Measurements from ENCODE around the gene CCDC50. TPM values are rescaled to one million over a fixed set of nuclear protein-coding genes. Genes with fewer than 3 reads are reported as not detected.

Gene CCDC50
- total and polyA plus RNA-seq, 2 of the 8 experiments (the other 6 are each of a cell fraction or from before 2014, with no cell fraction given) = 7.3 to 19.2 TPM

DNA sequence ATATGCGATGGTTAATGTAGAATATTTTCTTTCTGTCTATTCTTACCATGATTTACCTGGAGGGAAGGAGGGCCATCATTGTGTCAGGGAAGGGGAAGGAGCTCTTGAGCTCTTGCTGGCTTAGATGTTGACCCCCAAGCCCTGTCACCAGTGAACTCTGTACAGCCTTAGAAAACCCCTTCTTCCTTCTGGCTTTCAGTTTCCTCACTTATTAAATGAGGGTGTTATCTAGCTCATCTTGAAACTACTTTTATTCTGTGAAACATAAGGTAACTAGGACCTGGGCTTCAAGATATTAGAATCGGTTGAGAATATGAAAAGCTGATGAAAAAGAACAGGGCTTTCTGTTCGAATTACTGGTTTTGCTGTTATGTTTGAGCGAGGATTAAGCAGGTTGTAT, 26.2 kb downstream of the CCDC50 start:
- H3K4me2 ChIP-seq (ENCODE audit: insufficient read depth in 1 of 2, low read depth in 2 of 2, low read length in 2 of 2) = no peak overlapping the region
- 92 to 100% methylated on average over 1 to 4 of the region's 4 CpGs for WGBS, 2 experiments (ENCODE audit: extremely low coverage in 1 of 2, insufficient coverage in 1 of 2, insufficient read length in 1 of 2, insufficient replicate concordance in 2 of 2, low coverage in 1 of 2, low lambda C conversion rate in 2 of 2, missing lambda C conversion rate in 1 of 2)
- no peaks in the 10 kb centered on the region for H3K27me3 ChIP-seq (replicated peaks in 1 of 4; ENCODE audit: control insufficient read depth in 3 of 4, extremely low read depth in 1 of 4, insufficient read depth in 3 of 4, low read length in 3 of 4)
- no peak overlapping the region for H2AK5ac ChIP-seq (ENCODE audit: low read depth, low read length)
- no peak overlapping the region for H3K56ac ChIP-seq (replicated peaks; ENCODE audit: insufficient read length, low read depth, low read length)
- ChIA-PET POLR2A (ENCODE audit: partially characterized antibody) (interaction anchor here (1.0 kb wide), 1 partner anchor 11 kb away, joined by 3 read pairs; no protein-coding TSS in a partner anchor), CTCF (ENCODE audit: partially characterized antibody) (interaction anchor here (1.3 to 2.0 kb wide), 4 partner anchors 9 to 14 kb away, joined by 4 to 7 read pairs (median 6); no protein-coding TSS in a partner anchor)
- DNase-seq (ENCODE audit: low read depth in 1 of 2, low spot score in 2 of 2) (no peak), FAIRE-seq (no peak)
- H3K36me3 ChIP-seq (ENCODE audit: control insufficient read depth in 2 of 4, insufficient read depth in 4 of 4, low read length in 3 of 4) = peaks cover 0 to 4% (median 0%) of the 10 kb centered on the region in 4 experiments; a peak in 1 of 8 replicates
- no peaks in the 10 kb centered on the region for H3K79me1 ChIP-seq (ENCODE audit: low read depth, low read length)
- no peak overlapping the region for H2AFZ ChIP-seq (ENCODE audit: low read length)
- H3K23me2 ChIP-seq (ENCODE audit: low read depth, low read length) = no peaks in the 10 kb centered on the region
- H4K8ac ChIP-seq (ENCODE audit: extremely low read depth, insufficient read depth, low read length) = no peak overlapping the region
- no peak overlapping the region for H4K91ac ChIP-seq (replicated peaks; ENCODE audit: insufficient read length, low read length)
- no peaks in the 10 kb centered on the region for H4K20me1 ChIP-seq (replicated peaks in 1 of 2; ENCODE audit: control insufficient read depth in 1 of 2, insufficient read depth in 2 of 2, low read length in 2 of 2)
- H3K4me1 ChIP-seq (replicated peaks in 1 of 4; ENCODE audit: control insufficient read depth in 3 of 4, insufficient read depth in 4 of 4, low read length in 3 of 4) = peaks cover 0 to 6% (median 1%) of the 10 kb centered on the region in 4 experiments; a peak in 2 of 7 replicates
- H3K4me3 ChIP-seq (ENCODE audit: extremely low read depth in 1 of 4, insufficient read depth in 2 of 4, low read depth in 3 of 4, low read length in 4 of 4) = no peak overlapping the region
- no peak overlapping the region for H2BK20ac ChIP-seq (ENCODE audit: low read length)
- H3K79me2 ChIP-seq (ENCODE audit: control insufficient read depth in 1 of 2, insufficient read depth in 2 of 2, low read length in 2 of 2) = peaks cover 0 to 2% of the 10 kb centered on the region in 2 experiments; a peak in 1 of 4 replicates
- no peak overlapping the region for H3K27ac ChIP-seq (ENCODE audit: low read depth, low read length)
- H2BK5ac ChIP-seq (ENCODE audit: low read depth, low read length) = no peak overlapping the region
- H2BK15ac ChIP-seq (ENCODE audit: low read length) = no peak overlapping the region
- H3K14ac ChIP-seq (ENCODE audit: insufficient read length) = no peak overlapping the region
- H2BK12ac ChIP-seq (ENCODE audit: low read depth, low read length) = no peak overlapping the region
- no peak overlapping the region for H3K23ac ChIP-seq (ENCODE audit: insufficient read length)
- no peak overlapping the region for H3K4ac ChIP-seq (replicated peaks; ENCODE audit: insufficient read length, low read depth, low read length)
- no peaks in the 10 kb centered on the region for H3K9me3 ChIP-seq (ENCODE audit: insufficient read depth in 2 of 2, low read depth in 1 of 2, low read length in 1 of 2)
- no peak overlapping the region for H4K5ac ChIP-seq (ENCODE audit: insufficient read length, low read depth, low read length)
- no peak overlapping the region for H3K18ac ChIP-seq (ENCODE audit: extremely low read depth, low read length)
- H2BK120ac ChIP-seq (replicated peaks; ENCODE audit: low read depth, low read length) = no peak overlapping the region
- no peak overlapping the region for H3K9ac ChIP-seq (replicated peaks in 1 of 4; ENCODE audit: extremely low read depth in 1 of 4, low read depth in 3 of 4, low read length in 3 of 4)
- TF ChIP-seq GTF2F1 (IDR thresholded peaks at IDR 0.05; ENCODE audit: borderline replicate concordance, low read depth, low read length) (no peak), CTCF (IDR thresholded peaks at IDR 0.05; ENCODE audit: control extremely low read depth in 1 of 3, insufficient read depth in 1 of 3, low read depth in 1 of 3, low read length in 3 of 3) (no peak), BACH1 (IDR thresholded peaks at IDR 0.05; ENCODE audit: low read length) (no peak), SP4 (IDR thresholded peaks at IDR 0.05; ENCODE audit: low read length) (no peak), HDAC2 (IDR thresholded peaks at IDR 0.05; ENCODE audit: borderline replicate concordance in 1 of 2, low read depth in 2 of 2, low read length in 2 of 2) (no peak), TEAD4 (IDR thresholded peaks at IDR 0.05; ENCODE audit: low read depth, low read length) (no peak), BCL11A (IDR thresholded peaks at IDR 0.05; ENCODE audit: low read depth in 2 of 2, low read length in 2 of 2) (no peak), EGR1 (IDR thresholded peaks at IDR 0.05; ENCODE audit: borderline replicate concordance, low read depth, low read length) (no peak), SIRT6 (IDR thresholded peaks at IDR 0.05; ENCODE audit: low read length) (no peak)
- TF ChIP-seq, protein P1, sequence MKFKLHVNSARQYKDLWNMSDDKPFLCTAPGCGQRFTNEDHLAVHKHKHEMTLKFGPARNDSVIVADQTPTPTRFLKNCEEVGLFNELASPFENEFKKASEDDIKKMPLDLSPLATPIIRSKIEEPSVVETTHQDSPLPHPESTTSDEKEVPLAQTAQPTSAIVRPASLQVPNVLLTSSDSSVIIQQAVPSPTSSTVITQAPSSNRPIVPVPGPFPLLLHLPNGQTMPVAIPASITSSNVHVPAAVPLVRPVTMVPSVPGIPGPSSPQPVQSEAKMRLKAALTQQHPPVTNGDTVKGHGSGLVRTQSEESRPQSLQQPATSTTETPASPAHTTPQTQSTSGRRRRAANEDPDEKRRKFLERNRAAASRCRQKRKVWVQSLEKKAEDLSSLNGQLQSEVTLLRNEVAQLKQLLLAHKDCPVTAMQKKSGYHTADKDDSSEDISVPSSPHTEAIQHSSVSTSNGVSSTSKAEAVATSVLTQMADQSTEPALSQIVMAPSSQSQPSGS (IDR thresholded peaks at IDR 0.05; ENCODE audit: low read length) = no peak

All from H1 (cell line).